K562 (cell line): Measurements from ENCODE around the gene RHBDL3. TPM values are rescaled to one million over a fixed set of nuclear protein-coding genes. Genes with fewer than 3 reads are reported as not detected.

Experiments used
- BRD9 ChIP-seq: fragments of 450-650 bp; IDR thresholded peaks from 2 replicates; pipeline ENCODE4 v1.6.1; 2018; ENCODE audit warnings: low read depth; ENCODE audit not compliant: partially characterized antibody
- CREB1 ChIP-seq, 2 experiments: sonication (generic) in 1 of 2; formaldehyde crosslinking in 1 of 2; IDR thresholded peaks; 2 replicates each; pipeline versions ENCODE4 v1.6.1 to v1.8.0; 2012 to 2022; ENCODE audit warnings: inconsistent platforms in 1 of 2, mild to moderate bottlenecking in 1 of 2, missing genetic modification reagents in 1 of 2, moderate library complexity in 1 of 2
- E2F3 ChIP-seq: fragments of 250-450 bp; sonication (Bioruptor Pico); IDR thresholded peaks from 2 replicates; pipeline ENCODE4 v1.4.0; 2020; ENCODE audit warnings: mild to moderate bottlenecking
- ELF1 ChIP-seq: fragments of 200-800 bp; sonication (Bioruptor generic); IDR thresholded peaks from 2 replicates; pipeline ENCODE4 v1.6.1; 2016; ENCODE audit warnings: missing genetic modification characterization, missing compliant biosample characterization
- KHSRP ChIP-seq: fragments of 450-650 bp; IDR thresholded peaks from 2 replicates; pipeline ENCODE4 v1.6.1; 2017
- L3MBTL2 ChIP-seq: fragments of 450-650 bp; IDR thresholded peaks from 2 replicates; pipeline ENCODE4 v1.6.1; 2016; ENCODE audit warnings: mild to moderate bottlenecking, moderate library complexity
- SMAD3 ChIP-seq: fragments of 450-650 bp; formaldehyde crosslinking; conservative IDR thresholded peaks from 2 replicates; pipeline ENCODE4 v1.4.0; 2020; ENCODE audit warnings: mild to moderate bottlenecking
- ZNF143 ChIP-seq: sonication (generic); formaldehyde crosslinking; IDR thresholded peaks from 2 replicates; pipeline ENCODE4 v1.9.0; 2022; ENCODE audit warnings: mild to moderate bottlenecking, missing genetic modification reagents
- ZNF778 ChIP-seq: fragments of 450-650 bp; formaldehyde crosslinking; IDR thresholded peaks from 2 replicates; pipeline ENCODE4 v1.4.0; 2020; ENCODE audit warnings: mild to moderate bottlenecking, moderate library complexity
- ZSCAN29 ChIP-seq: fragments of 450-650 bp; IDR thresholded peaks from 2 replicates; pipeline ENCODE4 v1.6.1; 2017
- polyA plus RNA-seq, 8 experiments: library from polyadenylated mRNA; depleted of rRNA in 4 of 8; stranded (reverse) in 5 of 8; unstranded in 3 of 8; fragments of >200 nt; fragmentation: Nextera tagmentation in 2 of 8; fragmentation: Illumina TruSeq in 1 of 8; extraction: Ambion mirVana in 2 of 8; extraction: Trizol in 1 of 8; gene quantifications; 2 replicates each; pipeline versions ENCODE4 v1.2.1 to v1.2.3, GENCODE V29; 2011 to 2014; ENCODE audit warnings: inconsistent platforms in 1 of 8, missing spikeins in 1 of 8
- total RNA-seq, 7 experiments: library from RNA; depleted of rRNA in 6 of 7; stranded (reverse); fragments of >200 nt in 6 of 7; fragmentation: Illumina TruSeq in 2 of 7; extraction: Trizol in 2 of 7; gene quantifications; 2 replicates each; pipeline versions ENCODE4 v1.2.1 to v1.2.3, GENCODE V29; 2011 to 2021; ENCODE audit warnings: low replicate concordance in 1 of 7
- TF ChIP-seq, protein P1 (sequence below), 2 experiments: fragments of 450-650 bp; IDR thresholded peaks; 2 replicates each; pipeline ENCODE4 v1.6.1; 2018; ENCODE audit warnings: mild to moderate bottlenecking in 2 of 2, low read depth in 1 of 2; ENCODE audit not compliant: partially characterized antibody in 2 of 2
- TF ChIP-seq, protein P2 (sequence below), 2 experiments: fragments of 450-650 bp; formaldehyde crosslinking in 1 of 2; IDR thresholded peaks; 2 replicates each; pipeline versions ENCODE4 v1.4.0 to v1.6.1; 2014 to 2020; ENCODE audit warnings: mild to moderate bottlenecking in 2 of 2, borderline replicate concordance in 1 of 2, low read depth in 1 of 2
- TF ChIP-seq, protein P3 (sequence below): sonication (generic); formaldehyde crosslinking; IDR thresholded peaks from 2 replicates; pipeline ENCODE4 v1.8.1; 2023; ENCODE audit warnings: mild to moderate bottlenecking, missing genetic modification reagents, moderate library complexity

RHBDL3 gene
- total and polyA plus RNA-seq, 9 of the 15 experiments (the other 6 are each of a cell fraction or from before 2014, with no cell fraction given) = 0.06 to 0.31 (median 0.09) TPM; not detected in 4

DNA sequence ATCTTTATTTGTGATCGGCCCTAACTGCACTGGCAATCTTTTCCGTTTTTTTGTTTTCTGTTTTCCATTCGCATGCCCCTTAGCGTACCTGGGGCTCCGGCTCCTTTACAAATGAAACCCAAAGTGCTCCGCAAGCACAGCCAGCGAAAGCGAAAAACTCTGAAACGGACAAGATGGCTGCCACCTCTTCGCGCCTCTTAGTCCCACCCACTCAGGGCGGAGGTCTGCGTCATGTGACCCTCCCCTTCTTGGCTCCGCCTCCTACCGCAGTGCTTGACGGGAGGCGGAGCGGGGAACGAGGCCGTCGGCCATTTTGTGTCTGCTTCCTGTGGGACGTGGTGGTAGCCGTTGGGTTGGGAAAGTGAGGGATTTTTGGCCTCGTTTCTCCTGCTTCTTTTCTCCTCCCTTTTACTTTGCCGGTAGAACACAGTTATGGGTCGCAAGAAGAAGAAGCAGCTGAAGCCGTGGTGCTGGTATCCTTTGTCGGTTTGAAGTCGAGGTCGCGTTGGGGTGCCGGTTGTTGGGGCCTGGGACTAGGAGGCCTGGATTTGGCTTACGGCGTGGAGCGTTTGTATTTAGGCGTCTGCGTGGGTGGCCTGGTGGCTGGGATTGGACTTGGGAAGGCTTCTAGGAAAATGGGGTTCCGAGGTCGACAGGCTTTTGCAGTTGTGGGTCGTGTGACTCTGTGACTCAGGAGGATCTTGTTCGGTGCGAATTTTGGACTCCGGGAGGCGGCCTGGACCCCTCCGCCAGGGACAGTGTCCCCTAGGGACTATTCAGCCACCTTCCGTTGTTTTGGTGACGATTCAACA, 84.4 kb downstream of the RHBDL3 start, which contains the start of gene ZNF207 (continued):
- TF ChIP-seq, protein P1, sequence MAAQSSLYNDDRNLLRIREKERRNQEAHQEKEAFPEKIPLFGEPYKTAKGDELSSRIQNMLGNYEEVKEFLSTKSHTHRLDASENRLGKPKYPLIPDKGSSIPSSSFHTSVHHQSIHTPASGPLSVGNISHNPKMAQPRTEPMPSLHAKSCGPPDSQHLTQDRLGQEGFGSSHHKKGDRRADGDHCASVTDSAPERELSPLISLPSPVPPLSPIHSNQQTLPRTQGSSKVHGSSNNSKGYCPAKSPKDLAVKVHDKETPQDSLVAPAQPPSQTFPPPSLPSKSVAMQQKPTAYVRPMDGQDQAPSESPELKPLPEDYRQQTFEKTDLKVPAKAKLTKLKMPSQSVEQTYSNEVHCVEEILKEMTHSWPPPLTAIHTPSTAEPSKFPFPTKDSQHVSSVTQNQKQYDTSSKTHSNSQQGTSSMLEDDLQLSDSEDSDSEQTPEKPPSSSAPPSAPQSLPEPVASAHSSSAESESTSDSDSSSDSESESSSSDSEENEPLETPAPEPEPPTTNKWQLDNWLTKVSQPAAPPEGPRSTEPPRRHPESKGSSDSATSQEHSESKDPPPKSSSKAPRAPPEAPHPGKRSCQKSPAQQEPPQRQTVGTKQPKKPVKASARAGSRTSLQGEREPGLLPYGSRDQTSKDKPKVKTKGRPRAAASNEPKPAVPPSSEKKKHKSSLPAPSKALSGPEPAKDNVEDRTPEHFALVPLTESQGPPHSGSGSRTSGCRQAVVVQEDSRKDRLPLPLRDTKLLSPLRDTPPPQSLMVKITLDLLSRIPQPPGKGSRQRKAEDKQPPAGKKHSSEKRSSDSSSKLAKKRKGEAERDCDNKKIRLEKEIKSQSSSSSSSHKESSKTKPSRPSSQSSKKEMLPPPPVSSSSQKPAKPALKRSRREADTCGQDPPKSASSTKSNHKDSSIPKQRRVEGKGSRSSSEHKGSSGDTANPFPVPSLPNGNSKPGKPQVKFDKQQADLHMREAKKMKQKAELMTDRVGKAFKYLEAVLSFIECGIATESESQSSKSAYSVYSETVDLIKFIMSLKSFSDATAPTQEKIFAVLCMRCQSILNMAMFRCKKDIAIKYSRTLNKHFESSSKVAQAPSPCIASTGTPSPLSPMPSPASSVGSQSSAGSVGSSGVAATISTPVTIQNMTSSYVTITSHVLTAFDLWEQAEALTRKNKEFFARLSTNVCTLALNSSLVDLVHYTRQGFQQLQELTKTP (IDR thresholded peaks at IDR 0.05; ENCODE audit: low read depth in 1 of 2, partially characterized antibody in 2 of 2) = peak; percentile 68 to 72
- TF ChIP-seq, protein P2, sequence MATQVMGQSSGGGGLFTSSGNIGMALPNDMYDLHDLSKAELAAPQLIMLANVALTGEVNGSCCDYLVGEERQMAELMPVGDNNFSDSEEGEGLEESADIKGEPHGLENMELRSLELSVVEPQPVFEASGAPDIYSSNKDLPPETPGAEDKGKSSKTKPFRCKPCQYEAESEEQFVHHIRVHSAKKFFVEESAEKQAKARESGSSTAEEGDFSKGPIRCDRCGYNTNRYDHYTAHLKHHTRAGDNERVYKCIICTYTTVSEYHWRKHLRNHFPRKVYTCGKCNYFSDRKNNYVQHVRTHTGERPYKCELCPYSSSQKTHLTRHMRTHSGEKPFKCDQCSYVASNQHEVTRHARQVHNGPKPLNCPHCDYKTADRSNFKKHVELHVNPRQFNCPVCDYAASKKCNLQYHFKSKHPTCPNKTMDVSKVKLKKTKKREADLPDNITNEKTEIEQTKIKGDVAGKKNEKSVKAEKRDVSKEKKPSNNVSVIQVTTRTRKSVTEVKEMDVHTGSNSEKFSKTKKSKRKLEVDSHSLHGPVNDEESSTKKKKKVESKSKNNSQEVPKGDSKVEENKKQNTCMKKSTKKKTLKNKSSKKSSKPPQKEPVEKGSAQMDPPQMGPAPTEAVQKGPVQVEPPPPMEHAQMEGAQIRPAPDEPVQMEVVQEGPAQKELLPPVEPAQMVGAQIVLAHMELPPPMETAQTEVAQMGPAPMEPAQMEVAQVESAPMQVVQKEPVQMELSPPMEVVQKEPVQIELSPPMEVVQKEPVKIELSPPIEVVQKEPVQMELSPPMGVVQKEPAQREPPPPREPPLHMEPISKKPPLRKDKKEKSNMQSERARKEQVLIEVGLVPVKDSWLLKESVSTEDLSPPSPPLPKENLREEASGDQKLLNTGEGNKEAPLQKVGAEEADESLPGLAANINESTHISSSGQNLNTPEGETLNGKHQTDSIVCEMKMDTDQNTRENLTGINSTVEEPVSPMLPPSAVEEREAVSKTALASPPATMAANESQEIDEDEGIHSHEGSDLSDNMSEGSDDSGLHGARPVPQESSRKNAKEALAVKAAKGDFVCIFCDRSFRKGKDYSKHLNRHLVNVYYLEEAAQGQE (IDR thresholded peaks at IDR 0.05; ENCODE audit: borderline replicate concordance) = peak; percentile 88
- TF ChIP-seq, protein P2 (CRISPR knock-in tag; IDR thresholded peaks at IDR 0.05; ENCODE audit: low read depth) = no peak
- TF ChIP-seq ZNF778 (CRISPR knock-in tag) = no peak
- TF ChIP-seq CREB1 (IDR thresholded peaks at IDR 0.05) = peak; percentile 57; the same call in 1 of the 2 replicates
- TF ChIP-seq CREB1 (CRISPR knock-in tag; IDR thresholded peaks at IDR 0.05) = no peak
- peak; percentile 52; the same call in 1 of the 2 replicates for TF ChIP-seq ZSCAN29
- TF ChIP-seq E2F3 (CRISPR knock-in tag) = no peak
- TF ChIP-seq KHSRP = no peak
- peak; percentile 48 for TF ChIP-seq BRD9
- TF ChIP-seq SMAD3 (CRISPR knock-in tag) = 0 out of 2 replicates have a peak, but pooled peaks have one; percentile 12
- TF ChIP-seq ELF1 (tag) = peak; percentile 39; the same call in 1 of the 2 replicates
- peak; percentile 80 for TF ChIP-seq ZNF143 (CRISPR knock-in tag)
- 0 out of 2 replicates have a peak, but pooled peaks have one; percentile 30 for TF ChIP-seq L3MBTL2
- TF ChIP-seq, protein P3, sequence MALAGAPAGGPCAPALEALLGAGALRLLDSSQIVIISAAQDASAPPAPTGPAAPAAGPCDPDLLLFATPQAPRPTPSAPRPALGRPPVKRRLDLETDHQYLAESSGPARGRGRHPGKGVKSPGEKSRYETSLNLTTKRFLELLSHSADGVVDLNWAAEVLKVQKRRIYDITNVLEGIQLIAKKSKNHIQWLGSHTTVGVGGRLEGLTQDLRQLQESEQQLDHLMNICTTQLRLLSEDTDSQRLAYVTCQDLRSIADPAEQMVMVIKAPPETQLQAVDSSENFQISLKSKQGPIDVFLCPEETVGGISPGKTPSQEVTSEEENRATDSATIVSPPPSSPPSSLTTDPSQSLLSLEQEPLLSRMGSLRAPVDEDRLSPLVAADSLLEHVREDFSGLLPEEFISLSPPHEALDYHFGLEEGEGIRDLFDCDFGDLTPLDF (CRISPR knock-in tag) = no peak
